ENCODE measurements around the gene CD99. TPM values are rescaled to one million over a fixed set of nuclear protein-coding genes. Genes with fewer than 3 reads are reported as not detected.

Gene CD99
- total and polyA plus RNA-seq, 2 experiments from 2014 or later = 505 to 975 TPM

- Histone ChIP-seq H3K9ac (peak overlapping the region; percentile 50; the same call in 1 of the 2 replicates), H3K9me3 (ENCODE audit: low read depth) (no peaks in the 10 kb centered on the region), H2AFZ (no peak overlapping the region), H3K4me3 (peak overlapping the region; percentile 52), H3K27ac (peak overlapping the region; percentile 70), H3K4me2 (ENCODE audit: unreplicated experiment) (peak overlapping the region; percentile 75), H3K79me2 (ENCODE audit: insufficient read depth) (no peaks in the 10 kb centered on the region), H3K36me3 (ENCODE audit: low read depth) (no peaks in the 10 kb centered on the region), H3K27me3 (replicated peaks; ENCODE audit: insufficient read depth) (no peaks in the 10 kb centered on the region), H3K9me2 (ENCODE audit: insufficient read depth) (no peaks in the 10 kb centered on the region), H3F3A (ENCODE audit: insufficient read depth) (peaks cover 22% of the 10 kb centered on the region), H3K4me1 (ENCODE audit: insufficient read depth) (peaks cover 16% of the 10 kb centered on the region), H4K20me1 (ENCODE audit: insufficient read depth) (no peaks in the 10 kb centered on the region)
- WGBS, 2 experiments (ENCODE audit: low coverage in 1 of 2, low lambda C conversion rate in 2 of 2, missing lambda C conversion rate in 2 of 2) = 31 to 33% methylated on average over 7 of the region's 7 CpGs
- peak; percentile 58 for DNase-seq
- TF ChIP-seq EZH2phosphoT487 (IDR thresholded peaks at IDR 0.05; ENCODE audit: insufficient read depth, low read depth) (no peak), EZH2 (IDR thresholded peaks at IDR 0.05; ENCODE audit: insufficient read depth, poor library complexity, severe bottlenecking) (no peak)
- in situ Hi-C loops (cut with MboI) = no loop called here
Measured at GRCh38 chrX:2676794-2677675, 14.1 kb upstream of the CD99 start.

GRCh38 chrX:2677764-2678163 is 13.3 kb upstream of the CD99 start:
- Histone ChIP-seq H3K36me3 (ENCODE audit: low read depth) (no peaks in the 10 kb centered on the region), H3K79me2 (ENCODE audit: insufficient read depth) (no peaks in the 10 kb centered on the region), H3K4me1 (ENCODE audit: insufficient read depth) (peaks cover 16% of the 10 kb centered on the region), H3K9me3 (ENCODE audit: low read depth) (no peaks in the 10 kb centered on the region), H3K4me2 (ENCODE audit: unreplicated experiment) (peak overlapping the region; percentile 75), H2AFZ (no peak overlapping the region), H4K20me1 (ENCODE audit: insufficient read depth) (no peaks in the 10 kb centered on the region), H3K27me3 (replicated peaks; ENCODE audit: insufficient read depth) (no peaks in the 10 kb centered on the region), H3F3A (ENCODE audit: insufficient read depth) (peaks cover 22% of the 10 kb centered on the region), H3K9ac (peak overlapping the region; percentile 50; the same call in 1 of the 2 replicates), H3K9me2 (ENCODE audit: insufficient read depth) (no peaks in the 10 kb centered on the region), H3K4me3 (peak overlapping the region; percentile 52), H3K27ac (peak overlapping the region; percentile 70)
- WGBS, 2 experiments (ENCODE audit: low coverage in 1 of 2, low lambda C conversion rate in 2 of 2, missing lambda C conversion rate in 2 of 2) = 1% methylated on average over 10 of the region's 10 CpGs
- TF ChIP-seq EZH2phosphoT487 (IDR thresholded peaks at IDR 0.05; ENCODE audit: insufficient read depth, low read depth) = no peak
- TF ChIP-seq EZH2 (IDR thresholded peaks at IDR 0.05; ENCODE audit: insufficient read depth, poor library complexity, severe bottlenecking) = no peak
- DNase-seq = peak; percentile 100
- in situ Hi-C loops (cut with MboI) = no loop called here

GRCh38 chrX:2678583-2678982 is 12.5 kb upstream of the CD99 start:
- Histone ChIP-seq H3K79me2 (ENCODE audit: insufficient read depth) (no peaks in the 10 kb centered on the region), H3F3A (ENCODE audit: insufficient read depth) (peaks cover 22% of the 10 kb centered on the region), H2AFZ (no peak overlapping the region), H3K27ac (no peak overlapping the region), H3K4me1 (ENCODE audit: insufficient read depth) (peaks cover 16% of the 10 kb centered on the region), H3K9ac (no peak overlapping the region), H3K27me3 (replicated peaks; ENCODE audit: insufficient read depth) (no peaks in the 10 kb centered on the region), H3K36me3 (ENCODE audit: low read depth) (no peaks in the 10 kb centered on the region), H3K4me2 (ENCODE audit: unreplicated experiment) (no peak overlapping the region), H3K4me3 (no peak overlapping the region), H3K9me3 (ENCODE audit: low read depth) (no peaks in the 10 kb centered on the region), H3K9me2 (ENCODE audit: insufficient read depth) (no peaks in the 10 kb centered on the region), H4K20me1 (ENCODE audit: insufficient read depth) (no peaks in the 10 kb centered on the region)
- in situ Hi-C loops (cut with MboI) = no loop called here
- WGBS, 2 experiments (ENCODE audit: low coverage in 1 of 2, low lambda C conversion rate in 2 of 2, missing lambda C conversion rate in 2 of 2) = 67 to 77% methylated on average over 5 of the region's 5 CpGs
- no peak for TF ChIP-seq EZH2phosphoT487 (IDR thresholded peaks at IDR 0.05; ENCODE audit: insufficient read depth, low read depth)
- TF ChIP-seq EZH2 (IDR thresholded peaks at IDR 0.05; ENCODE audit: insufficient read depth, poor library complexity, severe bottlenecking) = no peak
- no peak for DNase-seq

- peaks cover 16% of the 10 kb centered on the region for H3K4me1 ChIP-seq (ENCODE audit: insufficient read depth)
- DNase-seq = no peak
- WGBS, 2 experiments (ENCODE audit: low coverage in 1 of 2, low lambda C conversion rate in 2 of 2, missing lambda C conversion rate in 2 of 2) = 66 to 71% methylated on average over 9 of the region's 9 CpGs
- in situ Hi-C loops (cut with MboI) = no loop called here
- no peak overlapping the region for H3K4me3 ChIP-seq
- H2AFZ ChIP-seq = no peak overlapping the region
- H3K36me3 ChIP-seq (ENCODE audit: low read depth) = no peaks in the 10 kb centered on the region
- no peaks in the 10 kb centered on the region for H3K27me3 ChIP-seq (replicated peaks; ENCODE audit: insufficient read depth)
- H3K79me2 ChIP-seq (ENCODE audit: insufficient read depth) = no peaks in the 10 kb centered on the region
- H3K9me3 ChIP-seq (ENCODE audit: low read depth) = no peaks in the 10 kb centered on the region
- H4K20me1 ChIP-seq (ENCODE audit: insufficient read depth) = no peaks in the 10 kb centered on the region
- no peaks in the 10 kb centered on the region for H3K9me2 ChIP-seq (ENCODE audit: insufficient read depth)
- no peak for TF ChIP-seq EZH2phosphoT487 (IDR thresholded peaks at IDR 0.05; ENCODE audit: insufficient read depth, low read depth)
- TF ChIP-seq EZH2 (IDR thresholded peaks at IDR 0.05; ENCODE audit: insufficient read depth, poor library complexity, severe bottlenecking) = no peak
- no peak overlapping the region for H3K9ac ChIP-seq
- peaks cover 22% of the 10 kb centered on the region for H3F3A ChIP-seq (ENCODE audit: insufficient read depth)
- H3K4me2 ChIP-seq (ENCODE audit: unreplicated experiment) = no peak overlapping the region
- H3K27ac ChIP-seq = no peak overlapping the region
Measured at GRCh38 chrX:2679534-2680485, 11.3 kb upstream of the CD99 start.

Data from GM23248 (cell line).